HG02798 (cell line): Measurements from ENCODE around the gene SLC6A7.

Experiments used
- ATAC-seq: cut with Tn5 transposase; IDR thresholded peaks from one replicate; pipeline ENCODE4 v1.9.1; 2021; ENCODE audit warnings: mild to moderate bottlenecking; ENCODE audit not compliant: unreplicated experiment, poor library complexity

The SLC6A7 gene

GRCh38 chr5:150155258-150156026 lies 34.4 kb upstream of the SLC6A7 start, which contains the start of gene PDGFRB:
TSS of gene PDGFRB (minus strand) at chr5:150155845. CDS start at chr5:150137047, 18,798 bp downstream.
- peak; percentile 61 for ATAC-seq

GRCh38 chr5:150156027-150156368 lies 33.9 kb upstream of the SLC6A7 start:
- no peak for ATAC-seq

- ATAC-seq: no peak
Observed at GRCh38 chr5:150156540-150156939, 33.3 kb upstream of the SLC6A7 start.

- ATAC-seq: no peak
Observed at GRCh38 chr5:150157168-150157567, 32.7 kb upstream of the SLC6A7 start.

- ATAC-seq: no peak
Observed at GRCh38 chr5:150158170-150158949, 31.5 kb upstream of the SLC6A7 start.

- ATAC-seq: no peak
Observed at GRCh38 chr5:150159031-150159430, 30.8 kb upstream of the SLC6A7 start.

GRCh38 chr5:150159741-150160179 lies 30.1 kb upstream of the SLC6A7 start:
- ATAC-seq: no peak

GRCh38 chr5:150160448-150161081 lies 29.3 kb upstream of the SLC6A7 start:
- no peak for ATAC-seq

GRCh38 chr5:150161242-150162141 lies 28.4 kb upstream of the SLC6A7 start:
- ATAC-seq: peak; percentile 63

GRCh38 chr5:150162142-150162513 lies 27.7 kb upstream of the SLC6A7 start:
- no peak for ATAC-seq

- no peak for ATAC-seq
Observed at GRCh38 chr5:150163035-150163434, 26.8 kb upstream of the SLC6A7 start.

- no peak for ATAC-seq
Observed at GRCh38 chr5:150163547-150164059, 26.3 kb upstream of the SLC6A7 start.

GRCh38 chr5:150164211-150164980 lies 25.5 kb upstream of the SLC6A7 start:
- no peak for ATAC-seq

- ATAC-seq: no peak
Observed at GRCh38 chr5:150166037-150166649, 23.7 kb upstream of the SLC6A7 start.

- no peak for ATAC-seq
Observed at GRCh38 chr5:150166650-150167511, 23.0 kb upstream of the SLC6A7 start, which contains the start of gene CDX1. TSS of gene CDX1 (plus strand) at chr5:150166778. CDS start at chr5:150166877, 99 bp downstream.

- ATAC-seq: no peak
Observed at GRCh38 chr5:150167512-150167850, 22.4 kb upstream of the SLC6A7 start.

GRCh38 chr5:150167908-150168307 lies 22.0 kb upstream of the SLC6A7 start:
- no peak for ATAC-seq

- no peak for ATAC-seq
Observed at GRCh38 chr5:150168864-150169263, 21.0 kb upstream of the SLC6A7 start.
